Liver (tissue), 3 donors: ENCODE data around the gene SLC12A1.

Experiments used
- CTCF ChIP-seq: fragments of 150-350 bp; IDR thresholded peaks from 2 replicates; pipeline ENCODE4 v1.5.1; 2017; ENCODE audit warnings: improper control_type of control experiment, low read depth, low read length; ENCODE audit not compliant: missing input control
- JUND ChIP-seq, 2 donors: IDR thresholded peaks; 2 replicates each; pipeline ENCODE4 v1.6.1; 2016; ENCODE audit warnings: antibody characterized with exemption in 2 of 2
- TAF1 ChIP-seq: conservative IDR thresholded peaks from 2 replicates; pipeline ENCODE4 v1.6.1; 2016; ENCODE audit warnings: antibody characterized with exemption, mild to moderate bottlenecking
- YY1 ChIP-seq: IDR thresholded peaks from 2 replicates; pipeline ENCODE4 v1.6.1; 2016; ENCODE audit warnings: antibody characterized with exemption, mild to moderate bottlenecking
- donor health status: healthy.
- donor health status: healthy.

- no peak for TF ChIP-seq CTCF
- TF ChIP-seq YY1 = no peak
- TF ChIP-seq JUND (IDR thresholded peaks at IDR 0.05) = no peak
- no peak for TF ChIP-seq TAF1
These were observed 103.6 kb downstream of the SLC12A1 start for GRCh38 chr15:48309740-48310139.
